ENCODE results near the gene ZG16B.

- TF ChIP-seq POLR2AphosphoS5 (IDR thresholded peaks at IDR 0.05; ENCODE audit: low read depth, low read length), result no peak
- TF ChIP-seq POLR2A (IDR thresholded peaks at IDR 0.05; ENCODE audit: low read depth, low read length), result no peak
These were observed 16.3 kb upstream of the ZG16B start for GRCh38 chr16:2813771-2814221.

All from GM12892 (cell line).